Omental fat pad (tissue), 4 donors: Measurements from ENCODE around the gene RCOR2. TPM values are rescaled to one million over a fixed set of nuclear protein-coding genes. Genes with fewer than 3 reads are reported as not detected.
A peak's percentile ranks its signal among the peaks of the same experiment; 100 is the strongest.

Source experiments
- ATAC-seq: fragments of 150-250 bp; one replicate; pipeline ENCODE4 v1.9.1; 2016; ENCODE audit warnings: mild to moderate bottlenecking, moderate library complexity; ENCODE audit not compliant: low FRiP score
- DNase-seq: peaks from one replicate; pipeline ENCODE4 v3.0.0-alpha.2; 2019; ENCODE audit warnings: low spot score
- CTCF ChIP-seq, 3 donors: fragments of 450-650 bp; IDR thresholded peaks; one replicate each; pipeline ENCODE4 v1.5.1; 2016 to 2017; ENCODE audit warnings: antibody characterized with exemption in 3 of 3, mild to moderate bottlenecking in 3 of 3, moderate library complexity in 2 of 3
- total RNA-seq, 4 donors: library from RNA; depleted of rRNA; stranded (reverse); fragments of >200 nt; gene quantifications; one replicate each; pipeline ENCODE4 v1.1.0, GENCODE V29; 2016

The RCOR2 gene
- total RNA-seq, 4 donors from 2014 or later: 0.32 TPM; not detected in 3

GRCh38 chr11:63871962-63872799, 44.8 kb downstream of the RCOR2 start:
- no peak for TF ChIP-seq CTCF (IDR thresholded peaks at IDR 0.05)
- ATAC-seq (peak; percentile 80), DNase-seq (no peak)

GRCh38 chr11:63870351-63871140, 46.4 kb downstream of the RCOR2 start:
- ATAC-seq (no peak), DNase-seq (no peak)
- no peak for TF ChIP-seq CTCF (IDR thresholded peaks at IDR 0.05)

GRCh38 chr11:63869683-63870082, 47.3 kb downstream of the RCOR2 start:
- no peak for TF ChIP-seq CTCF (IDR thresholded peaks at IDR 0.05)
- no peak for ATAC-seq
- no peak for DNase-seq

DNA sequence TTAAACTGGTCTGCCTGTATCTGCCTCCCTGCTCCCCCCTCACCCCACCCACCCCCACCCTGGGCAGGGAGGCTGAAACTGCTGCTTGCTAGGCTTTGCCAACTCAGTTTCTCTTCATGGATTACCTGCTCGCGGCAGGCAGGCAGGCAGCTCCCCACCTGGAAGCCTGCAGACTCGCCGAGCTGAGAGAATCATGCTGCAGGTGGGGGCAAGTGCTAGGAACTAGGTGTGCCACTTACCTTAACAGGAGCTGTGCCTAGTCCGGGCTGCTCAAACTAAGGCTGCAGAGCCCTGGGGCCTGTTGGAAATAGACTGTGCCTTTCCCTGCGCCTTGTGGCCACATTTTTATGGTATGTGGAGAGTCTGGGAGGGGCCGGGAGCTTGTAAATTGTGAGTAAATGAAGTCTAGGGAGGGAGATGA, 47.8 kb downstream of the RCOR2 start:
- DNase-seq: no peak
- no peak for ATAC-seq
- TF ChIP-seq CTCF (IDR thresholded peaks at IDR 0.05): no peak

- TF ChIP-seq CTCF (IDR thresholded peaks at IDR 0.05): no peak
- ATAC-seq: no peak
- DNase-seq: no peak
Observed at GRCh38 chr11:63868399-63869064, 48.4 kb downstream of the RCOR2 start.

DNA sequence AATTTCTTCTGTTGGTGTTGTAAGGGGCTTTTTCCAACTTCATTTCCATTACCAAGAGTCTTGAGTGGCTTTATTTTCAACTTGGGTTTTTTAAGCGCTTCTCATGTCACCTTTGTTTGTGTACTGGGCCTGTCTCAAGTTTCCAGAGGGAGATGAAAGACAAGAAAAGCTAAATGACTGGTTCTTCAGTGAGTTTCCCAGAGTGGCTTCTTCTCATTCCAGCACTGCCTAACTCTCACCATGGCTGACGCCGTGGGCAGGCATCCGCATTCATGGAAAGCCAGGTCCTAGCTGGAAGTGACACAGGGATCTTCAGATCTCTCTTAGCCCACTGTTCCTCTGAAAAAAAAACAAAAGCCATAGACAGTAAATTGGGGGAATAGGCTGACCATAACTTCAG, 49.5 kb downstream of the RCOR2 start:
- TF ChIP-seq CTCF (IDR thresholded peaks at IDR 0.05): no peak
- DNase-seq (no peak), ATAC-seq (no peak)
